HG03060 (cell line): ENCODE measurements around the gene COL26A1.
"Not testable (repeated sequence)": the region's sequence is repeated elsewhere in the genome, so short reads cannot be mapped to it uniquely, and the experiment has no call there.

Experiments used
- ATAC-seq: cut with Tn5 transposase; IDR thresholded peaks from one replicate; pipeline ENCODE4 v1.9.1; 2021; ENCODE audit warnings: low read depth, moderate number of reproducible peaks; ENCODE audit not compliant: unreplicated experiment

COL26A1 gene

DNA sequence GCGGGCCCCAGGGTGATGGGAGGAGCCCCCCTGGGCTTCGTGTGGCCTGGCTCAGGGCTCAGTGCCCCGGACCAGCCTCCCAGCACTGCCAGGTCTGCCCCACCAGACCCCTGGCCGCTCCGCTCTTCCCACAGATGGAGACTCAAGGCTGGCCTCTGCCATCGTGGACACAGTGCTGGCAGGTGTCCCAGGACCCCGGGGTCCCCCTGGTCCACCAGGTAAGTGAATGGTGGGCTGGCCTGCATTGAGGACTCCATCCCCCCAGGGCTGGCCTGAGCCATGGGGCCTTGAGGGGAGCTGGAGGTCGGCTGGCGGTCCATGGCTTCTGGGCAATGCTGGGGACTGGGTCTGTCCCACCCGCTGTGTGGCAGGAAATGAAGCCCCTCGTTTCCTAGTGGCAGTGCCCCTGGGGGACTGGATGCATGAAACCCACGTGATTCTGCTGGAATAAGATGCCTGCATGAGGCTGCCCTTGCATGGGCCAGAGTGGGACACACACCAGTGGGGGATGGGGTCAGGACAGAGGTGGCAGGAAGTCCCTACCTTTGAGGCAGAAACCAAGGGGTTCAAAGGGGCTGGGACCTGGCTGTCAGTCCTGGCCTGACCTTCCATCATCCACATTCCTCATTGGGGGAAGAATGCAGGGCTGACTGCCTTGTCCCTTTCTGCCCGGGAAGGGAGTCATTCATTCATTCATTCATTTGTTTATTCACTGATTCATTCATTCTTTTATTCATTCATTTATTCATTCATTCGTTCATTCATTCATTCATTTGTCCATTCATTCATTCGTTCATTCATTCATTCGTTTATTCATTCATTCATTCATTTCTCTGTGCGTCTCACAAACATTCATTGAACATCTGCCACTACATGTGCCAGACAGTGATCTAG, 184.6 kb downstream of the COL26A1 start:
- ATAC-seq, result no peak

DNA sequence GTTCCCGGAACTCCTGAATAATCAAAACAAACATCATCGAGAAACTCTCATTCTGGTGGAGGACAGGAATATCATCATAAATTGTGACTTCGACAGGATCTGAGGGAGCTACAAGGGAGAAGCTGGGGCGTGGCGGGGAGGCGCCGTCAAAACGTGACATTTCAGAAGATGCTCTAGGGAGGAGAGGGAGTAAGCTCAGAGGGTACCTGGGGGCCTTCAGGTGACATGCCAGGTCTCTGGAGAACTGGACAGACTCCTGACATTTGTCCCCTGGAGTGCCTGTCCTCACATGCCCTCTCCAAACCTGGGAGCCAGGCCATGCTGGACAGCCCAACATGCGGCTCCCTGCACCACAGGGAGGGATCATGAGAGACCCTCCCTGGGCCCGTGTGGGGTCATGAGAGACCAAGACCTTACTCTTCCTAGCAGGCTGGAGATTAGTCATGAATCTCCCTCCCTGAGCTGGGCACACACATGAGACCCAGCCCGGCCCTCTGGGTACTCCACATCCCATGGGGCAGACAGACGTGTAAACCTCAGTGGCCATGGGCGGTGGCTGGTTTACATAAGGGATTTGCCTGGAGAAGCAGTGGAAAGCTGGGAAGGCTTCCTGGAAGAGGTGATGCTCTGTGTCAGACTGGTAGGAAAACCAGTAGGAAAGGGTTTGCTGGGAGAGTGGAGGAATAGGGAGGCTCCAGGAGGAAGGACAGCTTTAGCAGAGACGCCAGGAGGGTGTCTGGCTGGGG, 185.4 kb downstream of the COL26A1 start:
- ATAC-seq, result no peak

DNA sequence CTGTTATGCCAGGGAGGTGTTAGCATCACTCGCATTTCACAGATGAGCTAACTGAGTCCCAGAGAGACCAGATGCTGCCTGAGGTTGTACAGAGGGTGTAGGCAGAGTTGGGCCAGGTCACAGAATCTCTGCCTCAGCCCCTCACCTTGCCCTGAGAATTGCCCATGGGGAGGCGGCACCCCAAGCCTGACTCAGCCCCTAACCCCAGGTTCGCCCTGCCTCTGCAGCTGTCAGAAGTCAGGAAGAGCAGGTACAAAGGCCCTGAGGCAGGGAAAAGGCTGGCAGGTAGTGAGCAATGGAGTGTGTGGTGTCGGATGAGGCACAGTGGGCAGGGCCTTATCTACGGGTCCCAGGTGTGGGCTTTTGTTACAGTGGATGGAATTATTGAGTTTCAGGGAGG, 187.1 kb downstream of the COL26A1 start:
- ATAC-seq, result no peak

DNA sequence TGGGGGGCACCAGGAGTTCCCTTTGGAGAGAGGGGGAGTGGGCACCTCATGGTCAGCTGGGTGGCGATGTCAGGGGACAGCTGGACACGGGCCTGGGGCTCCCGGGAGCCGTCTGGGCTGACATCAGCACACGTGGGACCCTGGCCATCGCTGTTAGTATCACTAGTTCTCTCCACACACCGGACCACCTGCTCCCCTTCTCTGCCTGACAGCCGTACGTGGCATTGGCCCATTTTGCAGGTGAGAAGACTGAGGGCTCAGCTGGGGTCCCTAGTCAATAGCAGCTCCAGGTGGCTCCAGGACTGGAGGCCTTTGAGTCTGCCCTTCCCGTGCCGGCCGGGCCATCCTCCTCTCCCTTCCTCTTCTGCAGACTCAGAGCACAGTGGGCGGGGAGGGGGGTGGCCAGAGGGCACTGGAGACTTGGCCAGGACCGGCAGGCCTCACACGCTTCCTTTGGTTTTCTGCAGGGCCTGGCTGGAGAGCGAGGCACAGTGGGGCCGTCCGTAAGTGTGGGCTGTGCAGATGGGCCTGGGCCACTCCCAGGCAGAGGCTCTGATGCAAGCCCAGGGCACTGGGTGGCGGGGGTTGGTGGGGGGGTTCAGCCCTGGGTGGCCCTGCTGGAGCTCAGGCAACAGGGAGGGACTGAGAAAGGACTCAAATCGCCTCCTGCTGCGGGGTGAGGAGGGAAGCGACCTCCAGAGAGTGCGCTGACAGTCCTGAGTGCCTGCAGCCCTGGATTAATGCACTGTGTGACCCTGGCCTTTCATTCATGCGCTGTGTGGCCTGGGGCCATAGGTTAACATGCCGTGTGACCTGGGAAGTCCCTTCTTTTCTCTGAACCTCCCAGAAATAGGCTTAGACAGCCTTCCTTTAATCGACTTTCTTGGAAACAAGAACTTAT, 188.2 kb downstream of the COL26A1 start:
- ATAC-seq, result no peak

DNA sequence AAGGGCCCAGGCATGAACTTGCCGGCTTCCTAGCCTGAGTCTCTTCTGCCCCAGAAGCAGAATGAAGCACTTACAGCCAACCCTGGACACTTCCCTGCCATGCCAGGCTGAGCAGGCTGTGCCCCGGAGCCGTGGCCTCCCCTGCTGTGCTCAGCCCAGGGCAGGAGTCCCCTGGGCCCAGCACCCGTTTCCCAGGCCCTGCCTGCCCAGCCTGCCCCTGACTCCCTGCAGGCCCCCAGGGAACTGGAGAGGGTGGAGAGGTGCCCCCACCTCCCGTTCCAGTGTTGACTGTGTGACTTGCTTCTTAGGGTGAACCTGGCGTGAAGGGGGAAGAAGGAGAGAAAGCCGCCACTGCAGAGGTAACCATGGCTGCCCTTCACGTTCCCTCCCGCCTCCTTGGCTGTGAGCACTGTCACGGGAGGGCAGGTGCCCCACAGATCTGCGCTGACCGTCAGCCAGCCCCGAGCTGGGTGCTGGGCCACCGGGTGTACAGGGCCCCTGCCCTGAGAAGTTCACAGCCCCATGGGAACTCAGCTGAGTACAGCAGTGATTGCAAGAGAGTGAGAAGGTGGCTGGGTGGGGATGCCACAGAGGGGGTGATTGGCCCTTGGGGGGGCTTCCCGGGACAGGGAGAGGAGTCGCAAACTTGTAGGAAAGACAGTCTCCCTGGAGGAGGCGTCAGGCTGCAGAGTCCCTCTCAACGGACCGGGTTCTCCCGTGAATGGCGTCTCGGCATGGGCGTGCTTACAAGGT, 190.5 kb downstream of the COL26A1 start:
- ATAC-seq, result no peak

DNA sequence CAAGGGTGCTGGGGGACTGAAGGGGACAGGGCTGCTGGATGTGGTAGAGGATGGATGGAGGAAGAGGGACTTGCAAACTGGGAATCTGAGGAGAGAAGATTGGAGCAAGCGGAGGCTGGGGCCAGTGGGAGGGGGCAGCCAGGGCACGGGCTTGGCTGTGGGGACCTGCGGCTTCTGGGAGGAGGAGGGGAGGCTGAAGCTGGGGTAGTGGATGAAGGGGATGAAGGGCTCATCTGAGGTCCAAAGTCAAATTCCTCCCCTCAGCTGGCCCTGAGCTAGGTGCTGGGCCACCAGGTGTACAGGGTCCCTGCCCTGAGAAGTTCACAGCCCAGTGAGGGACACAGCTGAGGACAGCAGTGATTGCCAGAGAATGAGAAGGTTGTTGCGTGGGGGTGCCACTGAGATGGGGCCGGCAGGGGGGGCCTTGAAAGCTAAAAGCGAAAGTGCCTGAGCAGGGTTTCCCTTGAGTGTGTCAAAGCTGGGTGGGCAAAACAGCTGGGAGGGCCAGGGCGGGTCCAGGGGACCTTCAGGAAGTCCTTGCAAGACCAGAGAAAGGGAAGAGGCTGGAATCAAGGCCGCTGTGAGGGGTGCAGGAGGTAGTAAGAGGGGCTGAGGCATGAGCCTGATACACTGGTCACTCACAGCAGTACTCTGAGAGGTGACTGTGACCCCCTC, 191.2 kb downstream of the COL26A1 start:
- no peak for ATAC-seq

DNA sequence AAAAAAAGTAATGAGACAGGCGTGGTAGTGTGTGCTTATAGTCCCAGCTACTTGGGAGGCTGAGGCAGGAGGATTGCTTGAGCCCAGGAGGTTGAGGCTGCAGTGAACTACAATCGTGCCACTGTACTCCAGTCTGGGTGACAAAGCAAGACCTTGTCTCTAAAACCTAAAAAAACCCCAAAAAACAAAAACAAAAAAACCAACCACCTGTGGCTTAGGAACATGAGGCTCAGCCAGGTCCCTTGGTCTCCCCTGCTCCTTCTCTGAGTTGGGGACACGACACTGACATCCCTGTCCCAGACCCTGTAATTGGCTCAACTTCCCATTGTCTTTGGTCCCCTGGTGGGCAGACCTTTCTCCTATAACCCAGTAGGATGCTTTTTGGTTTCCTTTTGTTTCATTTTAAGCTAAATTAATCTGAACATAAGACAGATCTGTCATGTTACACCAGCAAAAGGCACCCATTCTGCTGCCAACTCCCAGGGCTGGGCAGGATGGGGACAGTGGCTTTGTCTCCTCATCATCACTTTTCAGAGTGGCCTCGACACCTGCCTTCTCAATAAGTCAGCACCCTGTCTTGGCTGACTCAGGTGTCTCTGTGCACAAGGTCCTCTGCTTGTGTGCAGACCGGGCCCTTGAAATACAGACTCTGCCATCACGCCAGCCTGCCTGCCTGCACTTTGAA, 192.1 kb downstream of the COL26A1 start:
- no peak for ATAC-seq

DNA sequence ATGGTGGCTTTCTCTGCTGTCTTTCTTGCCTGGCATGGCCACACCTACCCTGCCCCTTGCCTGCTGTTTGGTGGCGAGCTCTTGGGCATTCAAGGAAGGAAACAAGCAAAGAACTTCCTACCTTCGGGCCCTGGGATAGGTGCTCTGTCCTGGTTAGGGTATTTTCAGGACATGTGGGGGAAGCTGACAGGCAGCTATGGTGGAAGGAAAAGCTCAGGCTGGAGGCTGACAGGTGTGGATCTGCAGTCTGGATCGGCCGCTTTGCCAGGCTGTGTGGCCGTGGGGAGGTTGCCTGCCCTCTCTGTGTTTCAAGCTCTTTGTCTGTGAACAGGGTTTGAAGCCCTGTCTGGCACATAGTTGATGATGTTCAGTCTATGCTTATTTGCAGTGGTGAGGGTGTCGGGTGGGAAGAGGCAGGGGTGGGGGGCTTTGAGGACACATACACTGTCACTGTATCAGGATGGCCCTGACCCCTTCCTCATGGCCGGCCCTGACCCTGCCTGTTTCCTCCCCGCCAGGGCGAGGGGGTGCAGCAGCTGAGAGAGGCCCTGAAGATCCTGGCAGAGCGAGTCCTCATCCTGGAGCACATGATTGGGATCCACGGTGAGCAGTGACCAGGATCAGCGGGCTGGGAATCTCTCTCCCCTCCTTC, 192.7 kb downstream of the COL26A1 start:
- ATAC-seq, result no peak

DNA sequence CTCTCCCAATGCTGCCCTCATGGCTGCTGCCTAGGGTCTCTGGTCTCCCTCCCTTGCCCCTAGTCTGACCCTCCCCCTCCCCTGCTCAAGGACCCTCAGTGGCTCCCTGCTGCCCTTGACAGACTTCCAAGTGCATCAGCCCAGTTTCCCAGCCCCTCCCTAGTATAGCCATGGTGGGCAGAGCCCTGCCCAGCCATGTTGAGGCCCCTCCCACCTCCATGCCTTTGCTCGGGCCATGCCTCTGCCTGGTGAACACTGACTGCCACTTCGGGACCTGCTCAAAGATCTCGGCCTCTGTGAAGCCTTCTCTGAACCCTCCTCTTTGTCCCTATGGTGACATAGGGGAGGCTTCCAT, 193.2 kb downstream of the COL26A1 start:
- ATAC-seq, result no peak

DNA sequence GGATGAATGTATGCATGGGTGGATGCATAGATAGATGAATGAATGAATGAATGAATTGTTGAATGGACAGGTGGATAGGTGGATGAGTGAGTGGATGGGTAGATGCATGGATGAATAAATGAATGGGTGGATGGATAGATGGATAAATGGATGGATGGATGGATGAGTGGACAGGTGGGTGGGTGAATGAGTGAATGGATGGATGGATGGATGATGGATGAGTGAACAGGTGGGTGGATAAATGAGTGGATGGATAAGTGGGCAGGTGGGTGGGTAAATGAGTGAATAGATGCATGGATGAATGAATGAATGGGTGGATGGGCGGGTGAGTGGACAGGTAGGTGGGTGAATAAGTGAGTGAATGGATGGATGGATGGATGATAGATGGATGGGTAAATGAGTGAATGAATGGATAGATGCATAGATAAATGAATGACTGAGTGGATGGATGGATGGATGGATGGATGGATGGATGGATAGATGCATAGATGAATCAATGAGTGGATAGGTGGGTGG, 193.8 kb downstream of the COL26A1 start:
- ATAC-seq, result no peak

DNA sequence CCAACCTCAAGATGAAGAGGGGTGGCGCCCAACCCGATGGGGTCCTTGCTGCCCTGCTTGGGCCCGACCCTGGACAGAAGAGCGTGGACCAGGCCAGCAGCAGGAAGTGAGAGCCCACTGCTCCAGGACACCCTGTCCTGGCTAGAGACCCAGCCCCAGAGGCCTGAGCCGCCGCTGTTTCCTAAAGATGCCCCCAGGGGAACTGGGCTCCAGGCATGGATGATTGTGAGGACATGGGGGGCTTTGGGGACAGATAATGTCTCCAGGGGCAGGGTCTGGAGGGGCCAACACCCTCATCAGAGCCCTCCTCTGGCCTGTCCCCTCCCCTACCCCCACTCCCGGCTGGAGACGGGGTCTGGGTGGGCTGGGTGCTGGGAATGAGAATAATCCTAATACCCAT, 194.7 kb downstream of the COL26A1 start:
- ATAC-seq, result no peak

DNA sequence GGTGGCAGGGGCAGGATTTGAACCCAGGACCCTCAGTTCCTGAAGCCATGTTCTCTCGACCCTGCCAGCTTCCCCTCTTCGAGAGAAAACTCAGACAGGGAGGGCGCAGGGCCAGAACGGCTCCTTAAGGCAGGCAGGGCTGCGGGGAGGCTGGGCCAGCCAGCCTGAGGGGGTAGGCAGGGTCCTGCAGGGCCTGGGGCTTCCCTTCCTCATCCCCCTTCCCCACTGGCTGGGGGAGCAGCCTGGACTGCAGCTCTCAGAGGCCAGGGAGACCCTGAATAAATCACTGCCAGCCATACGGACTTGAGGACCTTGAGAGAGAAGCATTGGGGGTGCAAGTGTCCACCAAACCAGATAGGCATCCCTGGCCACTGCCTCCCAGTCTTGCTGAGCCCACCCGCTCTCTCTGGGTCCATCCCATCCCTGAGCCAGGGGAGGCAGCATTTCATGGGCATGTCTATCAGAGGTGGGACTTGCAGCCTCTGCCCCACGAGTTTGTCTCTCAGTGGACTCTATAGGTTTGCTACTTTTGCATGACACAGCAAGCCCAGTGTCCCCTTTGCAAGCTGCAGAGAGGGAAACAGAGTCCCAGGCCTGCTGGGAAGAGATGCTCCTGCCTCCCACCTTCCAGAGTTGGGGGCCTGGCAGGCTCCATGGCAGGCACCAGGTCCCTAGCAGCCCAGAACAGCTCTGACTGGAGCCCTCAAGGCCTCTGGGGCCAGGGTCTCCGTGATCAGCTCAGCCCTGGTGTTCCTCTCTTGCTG, 195.5 kb downstream of the COL26A1 start:
- ATAC-seq, result no peak

DNA sequence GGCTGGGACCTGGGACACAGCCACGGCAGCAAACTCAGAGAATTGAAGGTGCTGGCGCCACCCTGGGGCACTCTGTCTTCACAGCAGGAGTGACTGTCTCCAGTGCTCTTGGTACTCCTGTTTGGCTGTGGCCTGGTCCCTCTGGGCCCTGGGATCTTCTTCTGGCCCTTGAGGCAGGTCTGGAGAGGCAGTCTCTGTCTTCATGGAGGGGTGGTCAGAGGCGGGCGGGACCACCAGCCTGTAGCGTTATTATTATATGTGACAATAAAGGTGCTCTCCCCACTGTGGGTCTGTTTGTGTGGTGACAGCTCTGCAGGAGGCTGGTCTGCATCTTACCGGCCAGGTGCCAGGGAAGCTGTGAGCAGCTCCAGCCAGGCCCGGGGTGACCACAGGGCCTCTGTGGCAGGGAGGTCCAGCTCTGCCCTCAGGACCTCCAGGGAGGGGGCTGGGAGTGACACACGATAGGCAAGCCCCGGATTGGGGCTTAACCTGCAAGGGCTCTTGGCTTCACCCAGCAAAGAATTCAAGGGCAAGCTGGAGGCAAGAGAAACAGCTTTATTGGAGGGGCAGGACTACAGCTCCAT, 196.2 kb downstream of the COL26A1 start:
- ATAC-seq, result no peak

DNA sequence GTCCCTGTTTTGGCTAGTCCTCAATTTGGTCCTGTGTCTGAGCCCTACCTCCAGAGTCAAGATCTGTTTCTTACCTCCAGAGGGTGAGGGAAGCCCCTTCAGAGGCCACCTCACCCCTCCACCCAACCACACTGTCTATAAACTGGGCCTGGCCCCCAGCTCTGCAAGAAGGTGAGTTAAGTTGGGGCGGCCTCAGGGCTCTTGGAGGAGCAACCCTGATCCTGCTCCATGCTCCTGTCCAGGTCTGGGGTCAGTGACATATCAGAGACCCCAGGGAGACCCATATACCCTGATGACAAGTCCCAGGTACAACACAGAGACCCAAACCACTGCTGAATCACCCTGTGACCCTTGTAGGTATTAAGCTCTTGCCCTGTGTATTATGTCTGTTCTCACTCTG, 196.9 kb downstream of the COL26A1 start:
- ATAC-seq, result no peak

DNA sequence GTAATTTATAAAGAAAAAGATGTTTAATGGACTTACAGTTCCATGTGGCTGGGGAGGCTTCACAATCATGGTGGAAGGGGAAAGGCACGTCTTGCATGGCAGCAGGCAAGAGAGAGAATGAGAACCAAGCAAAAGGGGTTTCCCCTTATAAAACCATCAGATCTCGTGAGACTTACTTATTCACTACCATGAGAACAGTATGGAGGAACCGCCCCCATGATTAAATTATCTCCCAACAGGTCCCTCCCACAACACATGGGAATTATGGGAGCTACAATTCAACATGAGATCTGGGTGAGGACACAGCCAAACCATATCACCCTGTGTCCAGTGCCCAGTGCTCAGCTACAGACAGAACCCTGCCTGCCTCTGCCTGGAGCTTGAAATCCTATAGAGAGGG, 197.3 kb downstream of the COL26A1 start:
- ATAC-seq, result not testable (repeated sequence)

DNA sequence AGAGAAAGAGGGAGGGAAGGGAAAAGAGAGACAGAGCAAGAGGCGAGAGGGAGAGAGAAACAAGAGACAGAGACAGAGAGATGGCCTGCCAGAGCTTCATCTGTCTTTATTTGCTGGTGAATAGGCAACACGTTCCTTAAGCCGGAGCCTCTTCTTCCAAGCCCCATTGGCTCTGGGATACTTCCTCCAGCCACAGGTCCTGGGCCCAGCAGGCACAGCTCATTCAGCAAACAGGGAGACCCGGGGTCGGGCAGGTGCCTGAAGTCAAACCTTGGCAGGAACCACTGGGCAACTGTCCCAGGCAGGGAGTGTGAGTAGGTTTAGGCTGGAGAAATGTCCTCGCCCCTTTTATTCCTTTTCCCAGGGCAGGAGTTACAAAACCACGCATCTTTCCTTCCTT, 198.2 kb downstream of the COL26A1 start:
- ATAC-seq, result no peak

DNA sequence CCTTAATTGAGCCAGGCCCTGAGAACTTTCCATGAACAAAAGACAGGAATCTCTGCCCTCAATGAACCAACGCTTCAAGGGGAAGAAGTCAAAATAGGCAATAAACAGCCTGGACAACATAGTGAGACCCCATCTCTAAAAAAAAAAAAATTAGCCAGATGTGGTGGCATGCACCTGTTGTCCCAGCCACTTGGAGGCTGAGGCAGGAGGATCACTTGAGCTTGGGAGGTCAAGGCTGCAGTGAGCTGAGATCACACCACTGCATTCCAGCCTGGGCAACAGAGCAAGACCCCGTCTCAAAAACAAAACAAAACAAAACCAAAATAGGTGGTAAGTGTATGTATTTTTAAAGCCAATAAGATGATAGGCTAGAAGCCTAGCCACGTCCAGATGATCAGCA, 198.6 kb downstream of the COL26A1 start:
- ATAC-seq, result not testable (repeated sequence)
